HG03139 (cell line): ENCODE results near the gene SLC6A3.

Source experiments
- ATAC-seq: cut with Tn5 transposase; IDR thresholded peaks from one replicate; pipeline ENCODE4 v1.9.1; 2021; ENCODE audit not compliant: unreplicated experiment

SLC6A3 gene

GRCh38 chr5:1356873-1357787, 88.1 kb downstream of the SLC6A3 start:
- no peak for ATAC-seq

- ATAC-seq = no peak
Observed at GRCh38 chr5:1354576-1354975, 90.7 kb downstream of the SLC6A3 start.

- ATAC-seq = no peak
Observed at GRCh38 chr5:1352231-1353219, 92.7 kb downstream of the SLC6A3 start.

DNA sequence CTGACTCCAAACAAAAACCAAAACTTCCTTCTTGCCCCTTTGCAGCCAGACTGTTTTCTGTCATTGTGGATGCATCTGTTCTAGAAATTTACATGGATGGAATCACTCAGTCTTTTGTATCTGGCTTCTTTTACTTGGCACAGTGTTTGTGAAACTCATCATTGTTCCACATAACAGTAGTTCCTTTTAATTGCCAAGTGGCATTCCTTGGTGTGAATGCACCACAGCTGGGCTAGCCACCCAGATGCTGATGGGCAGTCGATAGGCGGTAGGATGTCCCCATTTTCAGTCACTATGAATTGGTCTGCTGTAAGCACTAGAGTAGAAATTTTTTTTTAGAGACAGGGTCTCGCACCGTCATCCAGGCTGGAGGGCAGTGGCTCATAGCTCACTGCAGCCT, 94.1 kb downstream of the SLC6A3 start:
- no peak for ATAC-seq

DNA sequence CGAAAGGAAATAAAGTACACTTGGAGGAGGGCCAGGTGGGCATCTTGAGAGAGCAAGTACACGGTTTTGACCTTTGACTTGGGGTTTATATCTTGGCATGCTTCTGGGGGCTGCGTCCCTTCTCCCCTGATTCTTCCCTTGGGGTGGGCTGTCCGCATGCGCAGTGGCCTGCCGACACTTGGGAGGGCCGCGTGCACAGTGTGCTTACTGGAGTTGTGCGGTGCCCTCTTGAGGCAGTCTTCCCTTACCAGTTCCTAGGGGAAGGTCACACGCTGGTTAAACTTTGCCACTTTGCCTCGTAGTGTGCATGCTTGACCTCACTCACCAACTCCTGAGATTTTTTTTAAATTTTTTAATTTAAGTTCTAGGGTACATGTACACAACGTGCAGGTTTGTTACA, 96.0 kb downstream of the SLC6A3 start:
- ATAC-seq = no peak

GRCh38 chr5:1348986-1349245, 96.3 kb downstream of the SLC6A3 start:
- no peak for ATAC-seq

GRCh38 chr5:1347571-1347970, 97.7 kb downstream of the SLC6A3 start:
- ATAC-seq = no peak

- ATAC-seq = no peak
Observed at GRCh38 chr5:1346627-1347440, 98.4 kb downstream of the SLC6A3 start.

DNA sequence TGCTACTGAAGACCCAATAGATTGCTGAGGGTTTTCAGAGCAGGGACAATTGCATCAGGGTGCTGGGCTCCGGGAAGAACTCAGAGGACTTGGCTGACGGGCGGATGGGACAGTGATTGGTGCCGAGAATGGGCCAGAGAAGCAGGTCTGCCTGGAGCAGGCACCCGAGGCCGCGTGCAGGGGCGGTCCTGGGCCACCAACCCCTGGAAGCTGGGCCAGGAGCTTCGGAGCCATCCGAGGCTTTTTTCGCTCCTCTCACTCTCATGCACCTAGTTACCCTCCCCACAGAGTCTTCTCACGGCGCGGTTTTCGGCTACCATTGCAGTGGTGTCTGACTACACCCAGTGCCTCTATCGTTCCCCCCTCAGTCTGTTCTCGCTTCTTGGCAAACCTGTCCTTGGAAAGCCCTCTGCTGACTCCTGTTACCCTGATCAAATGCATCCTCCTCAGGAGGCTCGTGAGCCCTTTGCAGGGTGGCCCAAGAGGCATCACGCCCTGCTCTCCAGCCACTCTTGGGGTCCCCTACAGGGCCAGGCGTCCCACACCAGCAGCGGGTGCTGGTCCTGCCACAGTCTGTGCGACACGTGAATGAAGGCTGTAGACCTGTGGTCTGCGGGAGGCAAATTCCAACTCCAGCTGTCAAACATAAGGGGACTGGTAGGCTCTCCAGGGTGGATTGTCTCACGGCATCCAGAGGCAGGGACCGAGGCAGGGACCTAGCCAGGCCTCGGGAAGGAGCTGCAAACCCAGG, 99.2 kb downstream of the SLC6A3 start:
- no peak for ATAC-seq

- ATAC-seq = peak; percentile 72
Observed at GRCh38 chr5:1344975-1345838, 100.0 kb downstream of the SLC6A3 start, which contains the start of gene CLPTM1L. Gene CLPTM1L, minus strand, starts transcription at chr5:1345099. Its CDS starts 258 bp downstream, at chr5:1344841.

DNA sequence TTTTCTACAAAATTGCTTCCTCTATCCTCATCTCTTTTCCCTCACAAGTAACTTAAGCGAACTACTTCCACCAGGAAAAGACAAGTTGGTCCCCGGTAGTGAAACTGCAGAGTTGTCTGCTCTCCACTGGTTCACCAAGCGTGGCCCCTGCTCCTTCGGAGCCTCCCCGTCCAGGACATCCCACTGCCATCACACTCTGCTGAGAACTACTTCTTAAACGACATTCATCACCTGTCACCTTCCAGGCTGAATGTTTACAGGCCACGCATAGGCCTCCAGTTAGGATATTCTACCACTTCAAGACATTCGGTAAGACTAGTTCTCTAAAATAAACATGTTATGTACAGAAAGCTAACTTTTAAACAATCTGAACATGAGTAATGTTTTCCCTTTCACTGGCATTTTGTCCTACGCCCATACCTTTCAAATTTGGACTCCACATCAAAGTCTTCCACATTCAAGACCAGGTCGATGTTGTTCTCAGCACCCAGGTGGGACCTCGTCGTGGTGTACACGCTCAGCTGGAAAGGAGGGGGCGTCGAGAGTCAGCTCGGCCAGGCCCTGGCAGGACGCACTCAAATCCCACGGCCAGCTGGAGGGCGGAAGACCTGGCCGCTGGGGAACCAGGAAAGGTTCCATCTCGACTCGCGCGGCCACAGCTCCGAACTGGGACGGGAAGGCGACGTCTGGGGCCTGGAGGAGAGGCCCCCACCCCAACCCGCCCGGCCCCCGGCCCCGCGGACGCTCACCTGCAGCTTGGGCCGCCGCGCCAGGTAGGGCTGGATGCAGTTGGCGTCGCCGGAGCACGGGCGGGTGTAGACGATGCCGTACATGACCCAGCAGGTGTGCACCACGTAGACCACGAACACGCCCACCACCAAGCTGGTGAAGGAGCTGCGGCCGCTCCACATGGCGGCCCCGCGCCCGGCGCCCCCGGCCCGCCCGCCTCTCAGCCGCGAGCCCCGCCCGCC, 101.0 kb downstream of the SLC6A3 start:
- peak; percentile 8 for ATAC-seq

DNA sequence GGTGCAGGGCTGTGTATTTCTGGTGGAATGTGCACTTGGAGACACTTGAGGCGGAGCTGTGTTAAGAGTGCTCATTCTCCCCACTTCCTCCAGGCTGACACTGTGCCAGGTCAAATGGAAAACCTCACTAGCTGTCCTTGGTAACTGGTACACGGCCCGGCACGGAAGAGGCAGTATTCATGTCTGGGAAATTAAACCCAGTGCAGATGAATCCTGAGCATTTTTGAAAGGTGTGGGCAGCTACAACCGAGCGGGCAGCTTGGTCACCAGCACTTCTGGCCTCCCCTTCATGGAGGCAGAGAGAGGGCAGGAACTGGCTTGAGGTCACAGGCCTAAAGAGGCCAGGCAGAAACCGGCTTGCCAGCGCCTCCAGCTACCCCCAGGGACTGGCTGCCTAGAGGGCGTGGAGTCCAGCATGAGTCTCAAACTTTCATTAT, 101.9 kb downstream of the SLC6A3 start:
- no peak for ATAC-seq
